ENCODE results near the gene TCF3.

Gene TCF3

GRCh38 chr19:1650650-1651567 is 1.5 kb downstream of the TCF3 start:
- peak overlapping the region; percentile 89 for H3K27ac ChIP-seq (ENCODE audit: low read length)

GRCh38 chr19:1649706-1650649 is 2.4 kb downstream of the TCF3 start:
- peaks cover 53% of the 10 kb centered on the region for H3K36me3 ChIP-seq (ENCODE audit: insufficient read depth, low read length)
- H3K4me3 ChIP-seq (ENCODE audit: low read depth in 1 of 2, low read length in 2 of 2) = peak overlapping the region in 1 of 2 experiments; percentile 60; a peak in 3 of 4 replicates
- TF ChIP-seq EZH2 (IDR thresholded peaks at IDR 0.05; ENCODE audit: borderline replicate concordance, low read depth, low read length, severe bottlenecking) (no peak), CTCF (IDR thresholded peaks at IDR 0.05; ENCODE audit: borderline replicate concordance, extremely low read depth, low read length, poor library complexity, severe bottlenecking) (no peak)
- peaks cover 25% of the 10 kb centered on the region for H3K4me1 ChIP-seq (ENCODE audit: insufficient read depth, low read length)
- H4K20me1 ChIP-seq (ENCODE audit: insufficient read depth, low read length) = peaks cover 61% of the 10 kb centered on the region
- ATAC-seq (ENCODE audit: insufficient read depth, low read depth) = no peak
- H3K79me2 ChIP-seq (ENCODE audit: insufficient read depth, low read length) = peaks cover 72% of the 10 kb centered on the region
- H3K27ac ChIP-seq (ENCODE audit: low read length) = peak overlapping the region; percentile 89
- H2AFZ ChIP-seq (ENCODE audit: low read depth, low read length) = no peak overlapping the region
- H3K27me3 ChIP-seq (ENCODE audit: insufficient read depth, low read length, poor library complexity) = no peaks in the 10 kb centered on the region
- no peaks in the 10 kb centered on the region for H3K9me3 ChIP-seq (ENCODE audit: insufficient read depth, low read length, severe bottlenecking)
- peak overlapping the region; percentile 71 for H3K4me2 ChIP-seq (ENCODE audit: insufficient read depth, low read length)
- DNase-seq = no peak
- peak overlapping the region; percentile 76 for H3K9ac ChIP-seq (ENCODE audit: low read depth, low read length)

More at GRCh38 chr19:1650650-1651567, 1.5 kb downstream of the TCF3 start:
- DNase-seq = peak; percentile 90
- Histone ChIP-seq H3K4me2 (ENCODE audit: insufficient read depth, low read length) (peak overlapping the region; percentile 71), H2AFZ (ENCODE audit: low read depth, low read length) (peak overlapping the region; percentile 15; the same call in 1 of the 2 replicates), H3K9ac (ENCODE audit: low read depth, low read length) (peak overlapping the region; percentile 76), H3K4me3 (ENCODE audit: low read depth in 1 of 2, low read length in 2 of 2) (peak overlapping the region; percentile 60 to 74; a peak in 3 of 4 replicates), H3K27me3 (ENCODE audit: insufficient read depth, low read length, poor library complexity) (no peaks in the 10 kb centered on the region), H3K79me2 (ENCODE audit: insufficient read depth, low read length) (peaks cover 63% of the 10 kb centered on the region), H3K4me1 (ENCODE audit: insufficient read depth, low read length) (peaks cover 25% of the 10 kb centered on the region), H4K20me1 (ENCODE audit: insufficient read depth, low read length) (peaks cover 52% of the 10 kb centered on the region), H3K9me3 (ENCODE audit: insufficient read depth, low read length, severe bottlenecking) (no peaks in the 10 kb centered on the region), H3K36me3 (ENCODE audit: insufficient read depth, low read length) (peaks cover 44% of the 10 kb centered on the region)
- TF ChIP-seq EZH2 (IDR thresholded peaks at IDR 0.05; ENCODE audit: borderline replicate concordance, low read depth, low read length, severe bottlenecking) (no peak), CTCF (IDR thresholded peaks at IDR 0.05; ENCODE audit: borderline replicate concordance, extremely low read depth, low read length, poor library complexity, severe bottlenecking) (peak; percentile 29)
- ATAC-seq (ENCODE audit: insufficient read depth, low read depth) = peak; percentile 39

GRCh38 chr19:1648920-1649541 is 3.4 kb downstream of the TCF3 start:
- Histone ChIP-seq H3K27me3 (ENCODE audit: insufficient read depth, low read length, poor library complexity) (no peaks in the 10 kb centered on the region), H3K79me2 (ENCODE audit: insufficient read depth, low read length) (peaks cover 82% of the 10 kb centered on the region), H3K4me1 (ENCODE audit: insufficient read depth, low read length) (peaks cover 25% of the 10 kb centered on the region), H2AFZ (ENCODE audit: low read depth, low read length) (no peak overlapping the region), H3K9me3 (ENCODE audit: insufficient read depth, low read length, severe bottlenecking) (no peaks in the 10 kb centered on the region), H3K4me3 (ENCODE audit: low read depth in 1 of 2, low read length in 2 of 2) (no peak overlapping the region), H3K9ac (ENCODE audit: low read depth, low read length) (no peak overlapping the region), H3K27ac (ENCODE audit: low read length) (no peak overlapping the region), H3K4me2 (ENCODE audit: insufficient read depth, low read length) (peak overlapping the region; percentile 24; the same call in 1 of the 2 replicates), H4K20me1 (ENCODE audit: insufficient read depth, low read length) (peaks cover 70% of the 10 kb centered on the region), H3K36me3 (ENCODE audit: insufficient read depth, low read length) (peaks cover 62% of the 10 kb centered on the region)
- DNase-seq = no peak
- TF ChIP-seq CTCF (IDR thresholded peaks at IDR 0.05; ENCODE audit: borderline replicate concordance, extremely low read depth, low read length, poor library complexity, severe bottlenecking) (no peak), EZH2 (IDR thresholded peaks at IDR 0.05; ENCODE audit: borderline replicate concordance, low read depth, low read length, severe bottlenecking) (no peak)
- ATAC-seq (ENCODE audit: insufficient read depth, low read depth) = no peak
